ENCODE results near the gene TMBIM1.
A peak's percentile ranks its signal among the peaks of the same experiment; 100 is the strongest.
"Not testable (repeated sequence)": the region's sequence is repeated elsewhere in the genome, so short reads cannot be mapped to it uniquely, and the experiment has no call there.

The TMBIM1 gene

DNA sequence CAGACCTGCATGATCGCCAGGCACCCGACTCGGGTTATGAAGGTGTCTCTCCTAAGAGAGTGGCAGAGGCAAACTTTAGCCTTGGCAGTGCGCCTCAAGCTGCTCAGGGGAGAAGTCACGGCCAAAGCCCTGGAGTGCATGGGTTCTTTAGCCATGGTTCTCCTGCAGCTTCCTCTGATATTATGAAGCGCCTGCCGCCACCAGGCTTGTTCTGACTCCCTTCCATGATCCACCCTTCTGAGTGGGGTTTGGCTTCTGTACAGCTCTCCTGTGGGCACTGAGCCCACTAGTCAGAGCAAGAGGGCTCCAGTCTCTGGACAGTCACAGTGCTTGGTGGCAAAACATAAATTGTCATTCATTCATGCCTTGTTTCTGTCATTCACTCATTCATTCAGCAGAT is 25.9 kb upstream of the TMBIM1 start:
- no peak for DNase-seq (ENCODE audit: low spot score)

DNA sequence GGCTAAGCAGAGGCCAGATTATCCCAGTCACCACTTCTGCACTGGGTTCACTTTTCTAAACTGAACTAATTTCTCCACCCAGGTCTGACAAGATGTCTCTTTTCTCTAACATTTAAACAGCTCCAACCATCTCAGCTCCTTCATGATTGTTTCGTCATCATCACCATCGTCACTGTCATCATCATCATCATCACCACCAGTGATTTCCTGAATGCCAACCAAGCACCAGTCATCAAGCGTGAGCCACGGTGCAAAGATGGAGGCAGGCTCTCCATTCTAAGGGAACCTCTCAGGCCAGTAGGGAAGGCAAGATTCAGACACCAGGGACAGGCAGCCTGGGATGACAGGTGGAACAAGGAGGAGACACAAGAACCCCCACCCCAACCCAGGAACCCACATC is 25.5 kb upstream of the TMBIM1 start:
- no peak for DNase-seq (ENCODE audit: low spot score)

- DNase-seq (ENCODE audit: low spot score) = no peak
Measured at GRCh38 chr2:218317303-218317630, 25.0 kb upstream of the TMBIM1 start.

- no peak for DNase-seq (ENCODE audit: low spot score)
Measured at GRCh38 chr2:218315397-218315796, 23.1 kb upstream of the TMBIM1 start.

GRCh38 chr2:218314764-218315163 is 22.5 kb upstream of the TMBIM1 start:
- not testable (repeated sequence) for DNase-seq (ENCODE audit: low spot score)

GRCh38 chr2:218313356-218313755 is 21.1 kb upstream of the TMBIM1 start:
- no peak for DNase-seq (ENCODE audit: low spot score)

GRCh38 chr2:218312267-218312756 is 20.0 kb upstream of the TMBIM1 start:
- no peak for DNase-seq (ENCODE audit: low spot score)

GRCh38 chr2:218311541-218312266 is 19.4 kb upstream of the TMBIM1 start:
- not testable (repeated sequence) for DNase-seq (ENCODE audit: low spot score)

- no peak for DNase-seq (ENCODE audit: low spot score)
Measured at GRCh38 chr2:218310853-218311540, 18.7 kb upstream of the TMBIM1 start.

DNA sequence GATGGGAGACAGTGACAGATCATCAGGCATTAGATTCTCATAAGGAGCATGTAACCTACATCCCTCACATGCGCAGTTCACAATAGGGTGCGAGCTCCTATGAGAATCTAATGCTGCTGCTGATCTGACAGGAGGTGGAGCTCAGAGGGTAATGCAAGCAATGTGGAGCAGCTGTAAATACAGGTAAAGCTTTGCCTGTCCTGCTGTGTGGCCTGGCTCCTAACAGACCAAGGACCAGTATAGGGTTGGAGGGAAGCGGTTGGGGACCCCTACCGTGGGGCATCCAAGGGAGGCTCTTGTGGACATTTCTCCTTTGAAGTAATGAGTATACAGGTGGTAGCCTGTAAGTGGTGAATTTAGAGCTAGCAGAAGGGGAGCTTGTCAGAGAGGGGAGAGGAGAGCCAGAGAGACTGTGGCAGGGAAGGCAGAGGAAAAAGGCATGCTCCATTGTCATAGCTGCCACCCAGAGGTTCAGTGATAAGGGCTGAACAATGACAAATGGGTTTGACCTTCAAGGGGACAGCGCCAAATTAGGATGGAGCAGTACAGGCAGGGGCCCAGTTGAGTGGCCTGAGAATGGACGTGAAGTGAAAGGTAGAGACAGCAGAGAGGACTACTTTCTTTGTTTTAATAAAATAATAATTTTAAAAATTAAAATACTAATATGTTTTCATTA is 15.2 kb upstream of the TMBIM1 start:
- no peak for DNase-seq (ENCODE audit: low spot score)

- no peak for DNase-seq (ENCODE audit: low spot score)
Measured at GRCh38 chr2:218306184-218306920, 14.0 kb upstream of the TMBIM1 start.

DNA sequence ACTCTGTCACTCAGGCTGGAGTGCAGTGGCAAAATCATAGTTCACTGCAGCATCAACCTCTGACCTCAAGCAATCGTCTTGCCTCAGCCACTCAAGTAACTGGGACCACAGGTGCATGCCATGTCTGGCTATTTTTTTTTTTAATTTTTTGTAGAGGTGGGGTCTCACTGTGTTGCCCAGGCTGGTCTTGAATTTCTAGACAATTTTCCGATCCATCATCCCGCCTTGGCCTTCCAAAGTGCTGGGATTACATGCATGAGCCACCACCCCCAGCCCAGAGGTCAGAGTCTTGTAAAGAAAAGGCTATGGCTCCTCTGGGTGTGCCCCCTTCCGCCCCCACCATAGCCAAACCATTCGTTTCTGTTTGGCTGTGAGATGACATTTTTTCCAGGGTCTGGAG is 13.1 kb upstream of the TMBIM1 start:
- DNase-seq (ENCODE audit: low spot score) = no peak

DNA sequence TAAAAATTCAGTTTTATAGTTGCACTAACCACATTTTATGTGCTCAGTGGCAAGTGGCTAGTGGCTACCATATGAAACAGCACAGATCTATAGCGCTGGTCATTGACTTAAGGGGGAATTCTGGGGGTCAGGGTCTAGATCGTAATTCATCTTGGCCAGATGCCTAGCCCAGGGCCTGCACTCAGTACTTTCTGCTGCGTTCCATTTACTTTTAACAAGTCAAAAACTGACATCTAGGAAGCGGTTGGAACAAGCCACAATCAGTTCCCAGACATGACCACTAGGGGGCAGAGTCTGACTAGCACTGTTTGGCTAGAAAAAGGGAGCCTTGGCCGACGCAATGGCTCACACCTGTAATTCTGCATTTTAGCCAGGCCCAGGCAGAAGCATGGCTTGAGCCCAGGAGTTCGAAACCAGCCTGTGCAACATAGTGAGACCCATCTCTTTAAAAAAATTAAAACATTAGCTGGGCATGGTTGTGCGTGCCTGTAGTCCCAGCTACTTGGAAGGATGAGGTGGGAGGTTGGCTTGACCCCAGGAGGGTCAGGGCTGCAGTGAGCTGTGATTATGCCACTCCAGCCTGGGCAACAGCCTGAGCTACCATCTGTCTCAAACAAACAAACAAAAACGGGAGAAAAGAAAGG is 9.0 kb upstream of the TMBIM1 start:
- DNase-seq (ENCODE audit: low spot score) = peak; percentile 91

DNA sequence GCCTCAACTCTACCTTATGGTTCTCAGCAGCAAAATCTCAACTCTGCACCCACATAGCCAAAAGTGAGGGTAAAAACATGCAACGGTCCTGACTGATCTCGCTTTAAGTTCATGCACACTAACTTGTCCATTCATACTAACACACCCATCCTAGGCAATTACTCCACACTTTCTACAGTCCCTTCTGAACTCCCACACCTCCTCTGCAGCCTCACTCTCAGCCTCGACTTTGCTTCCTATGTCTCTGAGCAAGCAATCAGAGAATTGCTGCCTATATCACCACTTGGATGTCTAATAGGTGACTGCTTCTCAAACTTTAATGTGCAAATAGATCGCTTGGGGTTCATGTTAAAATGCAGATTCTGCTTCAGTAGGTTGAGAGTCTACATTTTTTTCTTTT is 7.8 kb upstream of the TMBIM1 start:
- no peak for DNase-seq (ENCODE audit: low spot score)

DNA sequence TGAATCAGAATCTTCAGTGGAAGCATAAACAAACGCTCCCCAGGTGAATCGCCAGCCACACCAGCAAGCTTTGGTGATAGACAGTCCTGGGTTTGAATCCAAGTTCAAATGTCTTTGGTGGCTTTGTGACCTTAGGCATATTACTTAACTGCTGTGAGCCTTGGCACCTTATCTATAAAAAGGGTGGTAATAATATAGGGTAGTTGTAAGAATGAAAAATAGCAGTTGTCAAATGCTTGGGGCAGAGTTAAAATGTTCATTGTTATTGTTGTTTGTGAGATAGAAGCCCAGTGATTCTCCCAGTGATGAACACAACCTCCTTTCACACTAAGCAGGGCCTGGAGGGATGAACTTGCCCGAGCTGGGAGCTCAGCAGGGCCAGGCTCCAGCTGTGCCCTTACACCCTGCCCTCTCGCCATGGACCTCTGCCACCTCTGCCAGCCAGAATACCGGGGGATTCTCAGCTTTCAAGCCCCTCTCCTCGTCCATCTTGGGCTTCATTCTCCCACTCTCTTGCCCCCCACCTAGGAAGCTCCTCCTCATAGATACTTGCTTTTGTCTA is 6.1 kb upstream of the TMBIM1 start:
- DNase-seq (ENCODE audit: low spot score) = no peak

GRCh38 chr2:218296847-218297246 is 4.5 kb upstream of the TMBIM1 start:
- no peak for DNase-seq (ENCODE audit: low spot score)

GRCh38 chr2:218296200-218296599 is 3.9 kb upstream of the TMBIM1 start:
- DNase-seq (ENCODE audit: low spot score) = no peak

GRCh38 chr2:218295029-218295428 is 2.7 kb upstream of the TMBIM1 start:
- DNase-seq (ENCODE audit: low spot score) = no peak

DNA sequence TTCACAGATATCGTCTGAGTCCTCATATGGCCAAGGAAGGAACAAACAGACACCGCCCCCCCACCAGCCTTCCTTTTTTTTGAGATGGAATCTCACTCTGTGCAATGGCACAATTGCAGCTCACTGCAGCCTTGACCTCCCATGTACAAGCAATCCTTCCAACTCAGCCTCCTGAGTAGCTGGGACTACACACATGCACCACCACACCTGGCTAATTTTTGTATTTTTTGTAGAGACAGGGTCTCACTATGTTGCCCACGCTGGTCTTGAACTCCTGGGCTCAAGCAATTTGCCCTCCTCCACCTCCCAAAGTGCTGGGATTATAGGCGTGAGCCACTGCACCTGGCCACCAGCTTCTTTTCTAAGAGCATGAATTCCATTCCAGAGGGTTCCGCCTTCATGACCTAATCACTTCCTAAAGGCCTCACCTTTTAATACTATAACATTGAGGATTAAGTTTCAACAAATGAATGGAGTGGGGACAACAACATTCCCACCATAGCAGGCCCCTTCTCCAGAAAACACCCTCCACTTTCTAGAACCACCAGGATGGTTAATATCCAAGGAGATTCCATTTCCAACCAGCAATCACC is 2.2 kb upstream of the TMBIM1 start:
- DNase-seq (ENCODE audit: low spot score) = no peak

DNA sequence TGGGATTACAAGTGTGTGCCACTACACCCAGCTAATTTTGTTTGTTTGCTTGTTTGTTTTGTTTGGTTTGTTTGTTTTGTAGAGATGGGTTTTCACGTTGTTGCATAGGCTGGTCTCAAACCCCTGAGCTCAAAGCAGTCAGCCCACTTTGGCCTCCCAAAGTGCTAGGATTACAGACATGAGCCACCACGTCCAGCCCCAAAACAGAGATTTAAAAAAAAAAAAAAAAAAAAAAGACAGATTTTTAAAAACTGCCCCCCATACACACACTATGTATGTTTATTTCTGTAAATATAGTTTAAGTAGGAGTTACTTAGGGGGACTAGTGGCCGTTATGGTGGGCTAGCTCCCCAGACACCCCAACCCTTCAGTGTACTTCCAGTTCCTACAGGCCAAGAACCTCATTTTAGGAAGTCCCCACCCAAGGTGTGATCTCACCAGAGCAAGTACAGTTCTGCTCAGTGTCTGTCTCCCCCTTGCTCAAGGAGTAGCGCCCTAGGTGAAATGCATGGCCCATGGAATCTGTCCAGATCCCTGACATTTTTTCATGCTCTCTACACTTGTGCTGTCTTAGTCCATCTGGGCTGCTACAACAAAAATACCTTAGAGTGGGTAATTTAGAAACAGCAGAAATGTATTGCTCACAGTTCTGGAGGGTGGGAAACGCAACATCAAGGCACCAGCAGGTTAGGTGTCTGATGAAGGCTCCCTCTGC is 1.6 kb upstream of the TMBIM1 start:
- no peak for DNase-seq (ENCODE audit: low spot score)
